ENCODE data around the gene FXN.

Gene FXN

DNA sequence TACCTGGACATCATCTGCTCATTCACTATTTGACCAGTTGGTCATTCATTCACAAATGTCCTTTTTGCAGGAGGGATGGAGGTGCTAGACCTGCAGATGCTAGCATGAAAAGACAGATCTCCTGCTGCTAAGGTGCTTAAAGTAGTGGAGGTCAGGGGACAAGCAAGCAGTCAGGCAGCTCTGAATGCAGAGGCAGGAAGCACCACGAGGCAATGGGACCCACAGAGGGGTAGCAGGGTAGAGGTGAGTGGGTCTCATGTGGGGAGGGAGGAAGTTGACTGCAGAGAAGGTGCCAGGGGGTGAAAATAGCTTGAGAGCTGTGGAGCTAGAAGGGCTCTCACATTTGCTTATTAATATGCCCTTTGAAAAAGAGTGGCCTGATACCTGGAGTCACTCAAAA, 25.2 kb downstream of the FXN start:
- no peak for DNase-seq (ENCODE audit: low read depth)
- no peak for TF ChIP-seq CTCF (conservative IDR thresholded peaks at IDR 0.05; ENCODE audit: control insufficient read depth, insufficient read depth, low read depth, low read length)
- no peak overlapping the region for H3K4me3 ChIP-seq (ENCODE audit: control insufficient read depth, low read depth, low read length)

DNA sequence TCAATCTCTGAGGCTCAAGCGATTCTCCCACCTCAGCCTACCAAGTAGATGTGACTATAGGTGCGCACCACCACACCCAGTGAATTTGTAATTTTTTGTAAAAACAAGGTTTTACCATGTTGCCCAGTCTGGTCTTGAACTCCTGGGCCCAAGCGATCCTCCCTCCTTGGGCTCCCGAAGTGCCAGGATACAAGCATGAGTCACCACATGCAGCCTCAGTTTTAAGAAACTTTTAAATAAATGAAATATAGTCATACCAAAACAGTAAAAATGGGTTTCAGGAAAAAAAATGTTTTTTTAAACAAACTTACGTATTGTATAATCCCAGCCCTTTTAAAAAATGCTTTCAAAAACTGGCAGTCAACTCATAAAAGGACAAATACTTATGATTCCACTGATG, 26.6 kb downstream of the FXN start:
- no peak for TF ChIP-seq CTCF (conservative IDR thresholded peaks at IDR 0.05; ENCODE audit: control insufficient read depth, insufficient read depth, low read depth, low read length)
- H3K4me3 ChIP-seq (ENCODE audit: control insufficient read depth, low read depth, low read length), result no peak overlapping the region
- no peak for DNase-seq (ENCODE audit: low read depth)

DNA sequence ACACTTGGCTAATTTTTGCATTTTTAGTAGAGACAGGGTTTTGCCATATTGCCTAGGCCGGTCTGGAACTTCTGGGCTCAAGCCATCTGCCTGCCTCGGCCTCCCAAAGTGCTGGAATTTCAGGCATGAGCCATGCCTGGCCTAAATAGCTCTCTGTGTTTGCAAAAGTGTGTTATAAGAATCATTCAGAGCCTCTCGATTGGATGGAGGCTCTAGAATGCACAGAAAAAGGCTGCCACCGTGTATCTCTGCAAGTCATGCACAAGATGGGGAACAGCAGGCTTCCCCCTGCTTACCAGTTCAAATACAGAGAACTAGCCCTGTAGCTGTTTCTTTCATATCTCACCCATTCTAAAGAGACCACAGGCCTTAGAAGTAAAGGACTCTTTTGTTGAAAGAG, 28.3 kb downstream of the FXN start:
- no peak for TF ChIP-seq CTCF (conservative IDR thresholded peaks at IDR 0.05; ENCODE audit: control insufficient read depth, insufficient read depth, low read depth, low read length)
- DNase-seq (ENCODE audit: low read depth), result no peak
- H3K4me3 ChIP-seq (ENCODE audit: control insufficient read depth, low read depth, low read length), result no peak overlapping the region

GRCh38 chr9:69065660-69066059, 30.1 kb downstream of the FXN start:
- DNase-seq (ENCODE audit: low read depth), result no peak
- H3K4me3 ChIP-seq (ENCODE audit: control insufficient read depth, low read depth, low read length), result no peak overlapping the region
- TF ChIP-seq CTCF (conservative IDR thresholded peaks at IDR 0.05; ENCODE audit: control insufficient read depth, insufficient read depth, low read depth, low read length), result no peak

DNA sequence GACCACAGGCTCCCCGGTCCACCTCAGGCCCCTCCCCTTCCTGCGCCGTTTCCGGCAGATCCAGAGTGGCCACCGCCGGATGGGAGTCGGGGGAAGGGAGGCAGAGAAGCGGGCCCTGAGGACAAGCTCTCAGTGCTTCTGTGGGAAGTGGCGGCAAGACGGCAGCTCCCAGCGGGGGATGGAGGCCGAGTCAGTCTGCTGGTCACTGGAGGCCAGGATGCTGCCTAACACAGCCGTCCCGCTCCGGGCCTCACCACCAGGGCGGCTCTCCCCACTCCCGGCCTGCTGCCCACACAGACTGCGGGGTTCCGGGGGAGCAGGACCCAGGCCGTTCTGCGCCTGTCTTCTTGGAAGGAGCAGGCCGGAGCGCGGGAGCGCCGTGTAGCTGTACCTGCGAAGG, 31.4 kb downstream of the FXN start:
- H3K4me3 ChIP-seq (ENCODE audit: control insufficient read depth, low read depth, low read length), result no peak overlapping the region
- no peak for DNase-seq (ENCODE audit: low read depth)
- TF ChIP-seq CTCF (conservative IDR thresholded peaks at IDR 0.05; ENCODE audit: control insufficient read depth, insufficient read depth, low read depth, low read length), result no peak

DNA sequence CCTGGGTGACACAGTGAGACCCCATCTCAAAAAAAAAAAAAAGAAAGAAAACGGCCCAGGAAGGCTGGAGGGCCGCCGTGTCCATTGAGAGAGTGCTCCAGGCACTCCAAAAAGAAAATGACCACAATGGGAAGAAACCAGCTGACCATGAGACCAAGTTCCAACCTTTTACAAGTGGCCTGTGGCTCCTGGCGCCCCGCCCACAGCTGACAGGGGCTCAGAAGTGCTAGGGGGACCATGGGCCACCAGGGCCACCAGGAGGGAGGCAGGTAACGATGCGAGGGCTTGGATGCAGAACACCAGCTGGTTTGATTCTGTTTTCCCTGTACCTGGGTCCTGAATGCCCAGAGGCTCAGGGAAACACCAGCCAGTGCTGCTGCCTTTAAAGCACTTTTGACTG, 34.6 kb downstream of the FXN start:
- no peak overlapping the region for H3K4me3 ChIP-seq (ENCODE audit: control insufficient read depth, low read depth, low read length)
- TF ChIP-seq CTCF (conservative IDR thresholded peaks at IDR 0.05; ENCODE audit: control insufficient read depth, insufficient read depth, low read depth, low read length), result no peak
- DNase-seq (ENCODE audit: low read depth), result no peak

DNA sequence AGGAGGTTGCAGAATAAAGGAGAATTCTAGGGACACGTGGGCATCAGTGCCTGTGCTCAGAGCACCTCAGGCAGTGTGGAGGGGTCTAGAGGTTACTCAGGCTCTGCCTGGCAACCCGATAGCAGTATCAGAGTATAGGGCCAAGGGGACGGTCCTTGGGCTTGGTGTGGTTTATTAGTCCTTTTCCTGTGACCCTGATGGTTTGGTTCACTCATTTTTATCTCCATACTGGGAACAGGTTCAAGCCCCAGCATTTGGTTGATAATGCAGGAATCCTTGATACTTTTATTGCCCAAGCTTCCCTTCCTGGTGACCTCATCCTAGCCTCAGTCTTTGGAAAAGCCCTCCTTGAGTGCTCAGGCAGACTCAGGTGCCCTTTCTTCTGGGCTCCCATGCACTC, 35.5 kb downstream of the FXN start:
- DNase-seq (ENCODE audit: low read depth), result no peak
- TF ChIP-seq CTCF (conservative IDR thresholded peaks at IDR 0.05; ENCODE audit: control insufficient read depth, insufficient read depth, low read depth, low read length), result no peak
- no peak overlapping the region for H3K4me3 ChIP-seq (ENCODE audit: control insufficient read depth, low read depth, low read length)

Measured in fibroblast of mammary gland (primary cell).